OCI-LY7 (cell line): ENCODE results near the gene ZNF30. TPM values are rescaled to one million over a fixed set of nuclear protein-coding genes. Genes with fewer than 3 reads are reported as not detected.

Source experiments
- BruUV-seq: library from RNA; stranded (reverse); fragments of 400-500 nt; replicated peaks from 2 replicates; lab custom pipeline; 2021; lab: Mats Ljungman, UMichigan
- CTCF ChIA-PET: fragments of 300-600 bp; sonication (Branson Sonifier 250); formaldehyde crosslinking; loops from one replicate; lab custom pipeline; 2022; ENCODE audit warnings: antibody characterized with exemption; ENCODE audit not compliant: unreplicated experiment; lab: Charles Lee
- POLR2A ChIA-PET: fragments of 300-600 bp; sonication (Branson Sonifier 250); formaldehyde crosslinking; loops from one replicate; lab custom pipeline; 2022; ENCODE audit warnings: antibody characterized with exemption; lab: Charles Lee
- DNase-seq: peaks from one replicate; pipeline ENCODE4 v3.0.0-alpha.2; 2015; ENCODE audit warnings: low spot score
- H2AFZ ChIP-seq: fragments of 200-600 bp; sonication (generic), shearing (Covaris generic); 2 replicates; pipeline ENCODE4 v1.6.1; 2014; ENCODE audit warnings: mild to moderate bottlenecking, antibody characterized with exemption, low read length, moderate library complexity
- H3K27ac ChIP-seq: fragments of 200-600 bp; sonication (generic); 2 replicates; pipeline ENCODE4 v1.5.1; 2014; ENCODE audit warnings: mixed run types, low read depth, mild to moderate bottlenecking, moderate library complexity, low read length, inconsistent platforms; ENCODE audit not compliant: poor library complexity, severe bottlenecking
- H3K36me3 ChIP-seq: fragments of 200-600 bp; sonication (generic); 2 replicates; pipeline ENCODE4 v1.6.1; 2014; ENCODE audit warnings: mild to moderate bottlenecking, antibody characterized with exemption, low read length, moderate library complexity, mixed read lengths; ENCODE audit not compliant: insufficient read depth
- H3K4me1 ChIP-seq: fragments of 200-600 bp; sonication (generic); 2 replicates; pipeline ENCODE4 v1.5.1; 2014; ENCODE audit warnings: mild to moderate bottlenecking, low read length; ENCODE audit not compliant: insufficient read depth, poor library complexity, severe bottlenecking
- H3K4me2 ChIP-seq: fragments of 200-600 bp; sonication (generic); 2 replicates; pipeline ENCODE4 v1.6.1; 2014; ENCODE audit warnings: mild to moderate bottlenecking, low read length
- H3K4me3 ChIP-seq: fragments of 200-600 bp; sonication (generic); 2 replicates; pipeline ENCODE4 v1.5.1; 2014; ENCODE audit warnings: mild to moderate bottlenecking, low read depth, low read length; ENCODE audit not compliant: poor library complexity, severe bottlenecking
- H3K79me2 ChIP-seq: fragments of 200-600 bp; sonication (generic); 2 replicates; pipeline ENCODE4 v1.6.1; 2016; ENCODE audit warnings: low read depth, mild to moderate bottlenecking, low read length, moderate library complexity, mixed read lengths; ENCODE audit not compliant: insufficient read depth
- H3K9me2 ChIP-seq: fragments of 200-600 bp; sonication (generic); 2 replicates; pipeline ENCODE4 v1.6.1; 2016; ENCODE audit warnings: mild to moderate bottlenecking, low read length, mixed read lengths; ENCODE audit not compliant: insufficient read depth
- H3K9me3 ChIP-seq: fragments of 200-600 bp; sonication (generic); 2 replicates; pipeline ENCODE4 v1.6.1; 2014; ENCODE audit warnings: mild to moderate bottlenecking, mixed run types, low read length, mixed read lengths
- H4K20me1 ChIP-seq: fragments of 200-600 bp; sonication (generic); 2 replicates; pipeline ENCODE4 v1.6.1; 2014; ENCODE audit warnings: mild to moderate bottlenecking, antibody characterized with exemption, low read length, moderate library complexity, mixed read lengths; ENCODE audit not compliant: insufficient read depth
- CTCF ChIP-seq: fragments of 200-600 bp; sonication (generic); conservative IDR thresholded peaks from 2 replicates; pipeline ENCODE4 v1.5.1; 2014; ENCODE audit warnings: mild to moderate bottlenecking, antibody characterized with exemption, low read length, moderate library complexity, mixed read lengths
- EZH2phosphoT487 ChIP-seq: fragments of 200-600 bp; sonication (generic); IDR thresholded peaks from 2 replicates; pipeline ENCODE4 v1.6.1; 2018; ENCODE audit warnings: low read depth, borderline replicate concordance, mild to moderate bottlenecking, mixed run types, antibody characterized with exemption, low read length, moderate library complexity, mixed read lengths
- intact Hi-C: fragments of 100-400 bp; cut with micrococcal nuclease; formaldehyde crosslinking; loops from one replicate; pipeline ENCODE4 v1.10.0; 2022; ENCODE audit not compliant: unreplicated experiment
- total RNA-seq, 2 experiments: library from RNA; depleted of rRNA in 1 of 2; stranded (reverse); fragments of >200 nt in 1 of 2; shearing (Covaris generic) in 1 of 2; gene quantifications; 2 replicates each; pipeline ENCODE4 v1.2.3, GENCODE V29; 2014 to 2022

The ZNF30 gene
- total RNA-seq, 2 experiments from 2014 or later: not detected

DNA sequence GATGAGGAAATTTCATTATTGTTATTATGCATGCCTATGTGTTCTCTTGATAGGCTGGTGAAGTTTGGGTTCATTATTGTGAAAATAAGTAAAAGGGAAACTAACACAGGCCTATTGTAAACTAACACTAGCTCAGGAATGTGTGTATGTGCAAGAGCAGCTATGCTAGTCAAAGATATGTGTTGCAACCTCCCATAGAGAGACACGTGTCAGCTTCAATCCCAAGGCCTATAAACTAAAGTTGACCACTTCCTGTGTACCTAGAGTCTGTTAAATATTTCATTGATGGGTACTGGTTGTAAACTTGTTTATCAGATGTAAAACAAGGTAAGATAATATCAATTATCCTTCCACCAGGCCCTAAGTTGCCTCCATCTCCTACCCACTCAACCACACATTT lies 44.7 kb upstream of the ZNF30 start:
- Histone ChIP-seq H3K4me2 (no peak overlapping the region), H3K9me3 (peaks cover 3% of the 10 kb centered on the region; the same call in 1 of the 2 replicates), H3K4me3 (no peak overlapping the region), H4K20me1 (no peaks in the 10 kb centered on the region), H3K79me2 (no peaks in the 10 kb centered on the region), H3K4me1 (no peaks in the 10 kb centered on the region), H3K27ac (no peak overlapping the region), H2AFZ (no peak overlapping the region), H3K9me2 (no peaks in the 10 kb centered on the region), H3K36me3 (no peaks in the 10 kb centered on the region)
- intact Hi-C loops: no loop called here
- no TSS peak for BruUV-seq
- ChIA-PET CTCF (no interaction called here), POLR2A (no interaction called here)
- DNase-seq: no peak
- TF ChIP-seq CTCF: no peak
- no peak for TF ChIP-seq EZH2phosphoT487

GRCh38 chr19:34888091-34888490 lies 38.6 kb upstream of the ZNF30 start:
- Histone ChIP-seq H3K27ac (no peak overlapping the region), H3K9me2 (no peaks in the 10 kb centered on the region), H3K4me2 (no peak overlapping the region), H3K9me3 (peaks cover 3% of the 10 kb centered on the region; the same call in 1 of the 2 replicates), H3K4me3 (no peak overlapping the region), H2AFZ (no peak overlapping the region), H3K36me3 (no peaks in the 10 kb centered on the region), H3K79me2 (no peaks in the 10 kb centered on the region), H3K4me1 (no peaks in the 10 kb centered on the region), H4K20me1 (no peaks in the 10 kb centered on the region)
- intact Hi-C loops: no loop called here
- DNase-seq: no peak
- TF ChIP-seq CTCF (no peak), EZH2phosphoT487 (no peak)
- POLR2A ChIA-PET: no interaction called here
- CTCF ChIA-PET: no interaction called here
- BruUV-seq: no TSS peak

DNA sequence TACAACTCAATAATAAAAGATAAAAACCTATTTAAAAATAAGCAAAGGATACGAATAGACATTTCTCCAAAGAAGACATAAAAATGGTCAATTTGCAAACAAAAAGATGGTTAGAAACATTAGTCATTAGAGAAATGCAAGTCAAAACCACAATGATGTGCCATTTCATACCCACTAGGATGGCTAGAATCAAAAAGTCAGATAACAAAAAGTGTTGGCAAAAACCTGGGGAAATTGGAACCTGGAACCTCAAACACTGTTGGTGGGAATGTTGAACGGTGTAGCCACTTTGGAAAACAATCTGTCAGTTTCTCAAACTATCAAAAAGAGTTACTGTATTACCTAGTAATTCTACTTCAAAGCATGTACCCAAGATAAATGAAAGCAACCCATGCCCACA lies 26.5 kb upstream of the ZNF30 start:
- Histone ChIP-seq H3K36me3 (no peaks in the 10 kb centered on the region), H3K4me3 (no peak overlapping the region), H2AFZ (no peak overlapping the region), H4K20me1 (no peaks in the 10 kb centered on the region), H3K9me3 (0 out of 2 replicates have a peak, but pooled peaks cover 7% of the 10 kb centered on the region), H3K27ac (no peak overlapping the region), H3K79me2 (no peaks in the 10 kb centered on the region), H3K9me2 (no peaks in the 10 kb centered on the region), H3K4me1 (no peaks in the 10 kb centered on the region), H3K4me2 (no peak overlapping the region)
- ChIA-PET CTCF (no interaction called here), POLR2A (no interaction called here)
- DNase-seq: no peak
- no TSS peak for BruUV-seq
- intact Hi-C loops: no loop called here
- no peak for TF ChIP-seq EZH2phosphoT487
